Ramos (cell line): ENCODE measurements around the gene MCTP1.

Source experiments
- in situ Hi-C: fragments of 300-500 bp; cut with MboI; formaldehyde crosslinking; loops from one replicate; pipeline ENCODE4 v1.14.3; 2022; ENCODE audit warnings: low sequenced_read_pairs; ENCODE audit not compliant: unreplicated experiment

Gene MCTP1

GRCh38 chr5:95134326-95134725 is 150.6 kb downstream of the MCTP1 start:
- in situ Hi-C loops = no loop called here

- in situ Hi-C loops = no loop called here
These were observed 152.8 kb downstream of the MCTP1 start for GRCh38 chr5:95132096-95132495.

- in situ Hi-C loops = no loop called here
These were observed 154.0 kb downstream of the MCTP1 start for GRCh38 chr5:95130941-95131340.

GRCh38 chr5:95124731-95125130 is 160.2 kb downstream of the MCTP1 start:
- in situ Hi-C loops = no loop called here

GRCh38 chr5:95124101-95124500 is 160.8 kb downstream of the MCTP1 start:
- in situ Hi-C loops = no loop called here

- in situ Hi-C loops = no loop called here
These were observed 170.0 kb downstream of the MCTP1 start for GRCh38 chr5:95114902-95115301.

GRCh38 chr5:95114305-95114704 is 170.6 kb downstream of the MCTP1 start:
- in situ Hi-C loops = no loop called here

GRCh38 chr5:95113489-95113888 is 171.4 kb downstream of the MCTP1 start:
- in situ Hi-C loops = no loop called here

GRCh38 chr5:95111141-95111540 is 173.8 kb downstream of the MCTP1 start:
- in situ Hi-C loops = no loop called here

GRCh38 chr5:95110118-95110517 is 174.8 kb downstream of the MCTP1 start:
- in situ Hi-C loops = no loop called here

GRCh38 chr5:95107138-95107537 is 177.8 kb downstream of the MCTP1 start:
- in situ Hi-C loops = no loop called here

GRCh38 chr5:95105638-95106037 is 179.3 kb downstream of the MCTP1 start:
- in situ Hi-C loops = no loop called here

- in situ Hi-C loops = no loop called here
These were observed 182.2 kb downstream of the MCTP1 start for GRCh38 chr5:95102687-95103086.

- in situ Hi-C loops = no loop called here
These were observed 182.8 kb downstream of the MCTP1 start for GRCh38 chr5:95102080-95102479.

GRCh38 chr5:95100551-95100950 is 184.3 kb downstream of the MCTP1 start:
- in situ Hi-C loops = no loop called here

- in situ Hi-C loops = no loop called here
These were observed 186.9 kb downstream of the MCTP1 start for GRCh38 chr5:95098012-95098411.

- in situ Hi-C loops = no loop called here
These were observed 191.7 kb downstream of the MCTP1 start for GRCh38 chr5:95093211-95093610.

- in situ Hi-C loops = no loop called here
These were observed 194.1 kb downstream of the MCTP1 start for GRCh38 chr5:95090774-95091173.

- in situ Hi-C loops = no loop called here
These were observed 197.0 kb downstream of the MCTP1 start for GRCh38 chr5:95087816-95088317.

- in situ Hi-C loops = no loop called here
These were observed 197.7 kb downstream of the MCTP1 start for GRCh38 chr5:95086927-95087815.

- in situ Hi-C loops = no loop called here
These were observed 200.1 kb downstream of the MCTP1 start for GRCh38 chr5:95084757-95085156.

- in situ Hi-C loops = no loop called here
These were observed 201.3 kb downstream of the MCTP1 start for GRCh38 chr5:95083606-95084005.
